Measurements from ENCODE around the gene TRAF7.
"Not testable (repeated sequence)": the region's sequence is repeated elsewhere in the genome, so short reads cannot be mapped to it uniquely, and the experiment has no call there.

Gene TRAF7

GRCh38 chr16:2121853-2122252, 33.7 kb upstream of the TRAF7 start:
- no peak for DNase-seq (ENCODE audit: low read depth in 2 of 3, low spot score in 1 of 3)

DNA sequence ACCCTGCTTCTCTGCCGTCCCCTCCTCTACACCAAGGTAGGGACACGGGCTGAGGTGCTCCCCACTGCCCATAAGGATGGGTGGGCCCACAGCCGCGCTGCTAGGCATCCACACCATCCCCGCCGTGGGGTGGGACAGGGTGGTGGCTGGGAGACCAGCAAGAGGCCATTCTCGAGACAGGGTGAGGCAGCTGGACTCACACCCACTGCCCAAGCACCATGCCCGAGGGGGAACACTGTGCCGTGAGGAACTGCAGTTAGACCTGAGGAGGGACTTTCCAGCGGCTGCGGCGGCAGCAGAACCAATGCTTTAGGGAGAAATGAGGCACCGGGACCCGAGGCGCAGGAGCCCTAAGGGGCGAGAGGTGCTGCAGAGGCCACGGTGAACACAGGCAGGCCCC, 33.2 kb upstream of the TRAF7 start:
- no peak for DNase-seq (ENCODE audit: low read depth in 2 of 3, low spot score in 1 of 3)

GRCh38 chr16:2122934-2123683, 32.5 kb upstream of the TRAF7 start:
- DNase-seq (ENCODE audit: low read depth in 2 of 3, low spot score in 1 of 3) = not testable (repeated sequence)

GRCh38 chr16:2123706-2124376, 31.7 kb upstream of the TRAF7 start:
- not testable (repeated sequence) for DNase-seq (ENCODE audit: low read depth in 2 of 3, low spot score in 1 of 3)

DNA sequence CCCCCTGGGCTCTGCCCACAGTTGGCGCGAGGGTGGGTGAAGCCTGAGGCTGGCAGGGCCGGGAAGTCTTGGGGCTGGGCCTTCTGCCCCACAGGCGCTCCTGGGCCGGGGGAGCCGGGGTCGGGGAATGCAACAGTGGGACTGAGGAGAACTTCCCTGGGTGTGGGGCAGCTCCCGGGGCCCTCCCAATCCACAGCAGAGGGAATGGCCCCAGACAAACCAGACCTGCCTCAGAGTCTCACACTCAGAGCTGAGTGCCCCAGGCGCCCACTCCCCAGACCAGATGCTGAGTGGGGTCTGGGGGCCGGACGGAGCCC, 31.2 kb upstream of the TRAF7 start:
- not testable (repeated sequence) for DNase-seq (ENCODE audit: low read depth in 2 of 3, low spot score in 1 of 3)

DNA sequence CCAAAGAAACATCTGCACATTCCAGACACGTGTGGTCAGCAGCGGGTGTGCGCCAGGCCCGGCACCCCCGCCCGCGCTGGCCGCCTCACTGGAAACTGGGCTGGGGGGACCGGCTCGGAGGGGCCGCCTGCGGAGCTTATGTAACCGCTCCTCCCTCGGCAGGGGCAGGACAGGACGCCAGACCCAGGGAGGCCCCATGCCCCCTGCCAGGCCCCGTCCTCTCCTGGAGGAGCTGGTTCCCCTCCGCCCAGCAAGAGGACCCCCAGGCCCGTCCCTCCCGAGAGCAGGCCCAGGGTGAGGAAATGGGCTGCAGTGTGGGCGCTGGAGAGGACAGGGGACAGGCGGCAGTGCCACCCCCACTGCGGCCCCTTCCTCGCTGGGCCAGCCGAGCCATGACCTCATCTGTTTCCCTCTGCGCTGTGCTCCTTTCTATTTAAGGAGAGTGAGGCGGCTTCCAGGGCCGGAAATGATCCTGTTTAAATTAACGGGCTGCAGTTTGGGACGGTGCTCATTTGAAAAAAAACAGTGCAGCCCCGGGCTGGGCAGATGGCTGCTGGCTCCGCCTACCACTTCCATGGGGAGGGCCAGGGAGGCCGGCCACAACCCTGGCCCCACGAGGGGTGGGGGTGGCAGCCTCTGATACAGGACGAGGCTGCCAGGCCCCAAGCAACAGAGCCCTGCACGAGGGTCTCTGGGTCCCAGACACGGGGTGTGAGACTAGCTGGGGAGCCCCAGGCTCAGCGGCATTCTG, 30.7 kb upstream of the TRAF7 start:
- DNase-seq (ENCODE audit: low read depth in 2 of 3, low spot score in 1 of 3) = not testable (repeated sequence)

DNA sequence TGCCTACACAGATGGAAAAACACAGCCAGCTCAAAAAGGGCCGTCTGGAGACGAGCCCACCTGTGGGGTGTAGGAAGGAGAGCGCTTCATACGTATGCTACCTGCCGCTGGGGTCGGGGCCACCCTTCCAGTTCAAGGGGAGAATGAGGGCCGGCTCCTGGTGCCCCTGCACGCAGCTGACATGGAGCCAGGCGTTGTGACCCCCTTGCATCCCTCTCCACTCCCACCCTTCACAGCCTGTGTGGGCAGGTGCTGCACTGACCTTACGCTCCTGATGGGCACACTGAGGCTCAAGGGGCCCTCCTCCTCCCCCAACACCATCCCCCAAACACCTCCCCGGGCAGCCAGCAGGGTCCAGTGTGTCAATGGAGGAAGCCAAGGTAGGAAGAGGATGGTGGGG, 30.0 kb upstream of the TRAF7 start:
- not testable (repeated sequence) for DNase-seq (ENCODE audit: low read depth in 2 of 3, low spot score in 1 of 3)

DNA sequence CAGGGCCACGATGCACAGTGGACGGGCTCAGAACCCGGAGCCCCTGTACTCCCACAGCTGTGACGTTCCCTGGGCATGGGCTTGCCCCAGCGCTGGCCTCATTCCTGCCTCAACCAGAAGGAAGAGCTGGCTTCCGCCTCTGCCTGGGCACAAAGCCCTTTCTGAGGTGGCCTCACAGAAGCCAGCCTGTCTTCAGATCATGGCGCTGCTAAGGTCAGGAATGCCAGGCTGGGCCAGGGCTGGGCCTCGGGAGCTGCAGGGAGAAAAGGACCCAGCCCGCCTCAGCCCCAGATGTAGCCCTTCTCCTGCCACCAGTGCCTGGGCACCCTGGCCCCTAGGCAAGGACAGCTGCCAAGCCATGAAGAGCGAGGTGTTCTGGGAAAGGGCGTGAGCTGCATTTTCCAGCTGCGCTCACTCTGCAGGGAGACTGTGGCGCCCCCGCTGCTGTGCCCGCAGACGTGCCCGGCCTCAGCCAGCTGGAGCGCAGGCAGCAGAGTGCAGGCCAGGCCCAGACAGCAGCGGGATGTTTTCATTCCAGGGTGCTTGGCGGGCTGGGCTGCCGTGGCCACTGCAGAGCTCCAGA, 29.3 kb upstream of the TRAF7 start:
- DNase-seq (ENCODE audit: low read depth in 2 of 3, low spot score in 1 of 3) = not testable (repeated sequence)

- DNase-seq (ENCODE audit: low read depth in 2 of 3, low spot score in 1 of 3) = not testable (repeated sequence)
These were observed 28.5 kb upstream of the TRAF7 start for GRCh38 chr16:2126928-2127556.

DNA sequence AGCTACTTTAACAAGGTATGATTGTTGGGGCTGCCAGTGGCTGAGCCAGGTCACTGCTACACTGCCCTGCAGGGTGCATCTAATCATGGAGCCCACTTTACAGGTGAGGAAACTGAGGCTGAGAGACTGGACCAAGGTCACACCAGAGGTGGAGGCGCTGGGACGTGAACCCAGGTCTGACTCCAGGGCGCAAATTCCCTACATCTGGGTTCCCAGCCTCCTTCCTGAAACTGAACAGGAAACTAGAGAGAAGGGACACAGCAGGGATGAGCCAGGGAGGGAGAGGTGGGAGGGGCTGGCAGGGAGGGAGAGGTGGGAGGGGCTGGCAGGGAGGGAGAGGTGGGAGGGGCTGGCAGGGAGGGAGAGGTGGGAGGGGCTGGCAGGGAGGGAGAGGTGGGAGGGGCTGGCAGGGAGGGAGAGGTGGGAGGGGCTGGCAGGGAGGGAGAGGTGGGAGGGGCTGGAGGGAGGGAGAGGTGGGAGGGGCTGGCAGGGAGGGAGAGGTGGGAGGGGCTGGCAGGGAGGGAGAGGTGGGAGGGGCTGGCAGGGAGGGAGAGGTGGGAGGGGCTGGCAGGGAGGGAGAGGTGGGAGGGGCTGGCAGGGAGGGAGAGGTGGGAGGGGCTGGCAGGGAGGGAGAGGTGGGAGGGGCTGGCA, 27.8 kb upstream of the TRAF7 start:
- not testable (repeated sequence) for DNase-seq (ENCODE audit: low read depth in 2 of 3, low spot score in 1 of 3)

GRCh38 chr16:2129251-2129650, 26.3 kb upstream of the TRAF7 start:
- not testable (repeated sequence) for DNase-seq (ENCODE audit: low read depth in 2 of 3, low spot score in 1 of 3)

DNA sequence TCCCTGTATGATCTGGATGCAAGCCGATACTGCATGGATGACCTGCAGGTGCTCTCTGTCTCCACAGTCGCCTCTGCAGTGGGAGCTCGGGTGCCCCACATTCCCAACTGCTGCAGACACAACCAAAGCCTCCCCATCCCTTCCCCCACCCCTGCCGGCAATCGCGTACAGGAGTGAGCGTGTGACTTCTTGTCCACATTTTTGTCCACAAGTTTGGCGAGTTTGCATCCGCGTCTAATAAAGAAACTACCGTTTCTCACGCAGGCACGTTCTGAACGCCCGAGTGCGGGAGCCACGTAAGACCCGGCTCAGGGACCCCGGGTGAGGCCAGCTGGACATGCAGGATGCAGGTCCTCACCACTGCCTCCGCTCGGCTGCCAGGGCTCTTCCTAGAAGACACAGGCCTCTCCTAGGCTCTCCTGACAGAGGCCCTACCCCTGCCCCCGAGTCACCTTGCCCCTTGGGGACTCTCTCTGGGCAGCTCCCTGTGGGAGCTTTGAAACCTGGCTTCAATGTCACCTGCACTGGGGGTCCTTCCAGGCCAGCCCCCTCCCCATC, 25.6 kb upstream of the TRAF7 start:
- not testable (repeated sequence) for DNase-seq (ENCODE audit: low read depth in 2 of 3, low spot score in 1 of 3)

DNA sequence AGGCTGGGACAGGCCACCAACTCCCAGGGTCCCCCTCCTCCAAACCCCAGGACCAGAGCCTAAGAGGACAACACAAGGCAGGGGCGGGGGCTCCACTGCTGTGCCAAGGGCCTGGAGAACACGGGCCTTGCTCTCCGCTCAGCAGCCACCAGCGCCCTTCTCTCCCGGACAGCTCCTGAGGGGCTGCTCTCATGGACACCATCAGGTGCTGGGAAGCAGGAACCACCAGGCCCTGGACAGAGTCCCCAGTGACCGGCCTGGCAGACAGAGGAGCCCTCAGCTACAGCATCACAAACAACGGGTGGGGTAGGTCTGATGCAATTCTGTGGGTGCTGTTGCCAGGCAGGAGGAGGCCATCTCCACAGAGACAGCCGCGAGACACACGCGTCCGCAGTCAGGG, 21.8 kb upstream of the TRAF7 start:
- not testable (repeated sequence) for DNase-seq (ENCODE audit: low read depth in 2 of 3, low spot score in 1 of 3)

- not testable (repeated sequence) for DNase-seq (ENCODE audit: low read depth in 2 of 3, low spot score in 1 of 3)
These were observed 20.5 kb upstream of the TRAF7 start for GRCh38 chr16:2135071-2135470.

GRCh38 chr16:2135770-2136490, 19.7 kb upstream of the TRAF7 start, which contains the start of gene PKD1:
Gene PKD1 (minus strand): TSS chr16:2135898. CDS start chr16:2135689, 209 bp downstream.
- DNase-seq (ENCODE audit: low read depth in 2 of 3, low spot score in 1 of 3) = peak; percentile 97 to 99 (median 97)

- DNase-seq (ENCODE audit: low read depth in 2 of 3, low spot score in 1 of 3) = no peak
These were observed 12.4 kb upstream of the TRAF7 start for GRCh38 chr16:2142942-2143877.

- no peak for DNase-seq (ENCODE audit: low read depth in 2 of 3, low spot score in 1 of 3)
These were observed 11.6 kb upstream of the TRAF7 start for GRCh38 chr16:2143878-2144485.

- DNase-seq (ENCODE audit: low read depth in 2 of 3, low spot score in 1 of 3) = no peak
These were observed 9.7 kb upstream of the TRAF7 start for GRCh38 chr16:2145843-2146242.
